Measurements from ENCODE around the gene KRTAP5-3. TPM values are rescaled to one million over a fixed set of nuclear protein-coding genes. Genes with fewer than 3 reads are reported as not detected.

Gene KRTAP5-3
- total and polyA plus RNA-seq, 2 of the 8 experiments (the other 6 are each of a cell fraction or from before 2014, with no cell fraction given) = not detected

GRCh38 chr11:1604711-1605110, 3.6 kb downstream of the KRTAP5-3 start:
- WGBS, 2 experiments (ENCODE audit: extremely low coverage in 1 of 2, insufficient coverage in 1 of 2, insufficient read length in 1 of 2, insufficient replicate concordance in 2 of 2, low coverage in 1 of 2, low lambda C conversion rate in 2 of 2, missing lambda C conversion rate in 1 of 2) = 97% methylated on average over 7 of the region's 7 CpGs; no CpG with 5 or more reads in 1 of the 2 experiments
- Histone ChIP-seq H3K36me3 (ENCODE audit: control insufficient read depth in 2 of 4, insufficient read depth in 4 of 4, low read length in 3 of 4) (no peaks in the 10 kb centered on the region), H2BK20ac (ENCODE audit: low read length) (no peak overlapping the region), H2BK15ac (ENCODE audit: low read length) (no peak overlapping the region), H3K27ac (ENCODE audit: low read depth, low read length) (no peak overlapping the region), H4K5ac (ENCODE audit: insufficient read length, low read depth, low read length) (no peak overlapping the region), H2BK12ac (ENCODE audit: low read depth, low read length) (no peak overlapping the region), H3K9me3 (ENCODE audit: insufficient read depth in 2 of 2, low read depth in 1 of 2, low read length in 1 of 2) (peaks cover 0 to 4% of the 10 kb centered on the region in 2 experiments; a peak in 1 of 4 replicates), H3K23me2 (ENCODE audit: low read depth, low read length) (peaks cover 2% of the 10 kb centered on the region; the same call in 1 of the 2 replicates), H4K20me1 (replicated peaks in 1 of 2; ENCODE audit: control insufficient read depth in 1 of 2, insufficient read depth in 2 of 2, low read length in 2 of 2) (peaks cover 0 to 2% of the 10 kb centered on the region in 2 experiments), H2BK120ac (replicated peaks; ENCODE audit: low read depth, low read length) (no peak overlapping the region), H3K79me2 (ENCODE audit: control insufficient read depth in 1 of 2, insufficient read depth in 2 of 2, low read length in 2 of 2) (no peaks in the 10 kb centered on the region), H3K79me1 (ENCODE audit: low read depth, low read length) (no peaks in the 10 kb centered on the region), H3K18ac (ENCODE audit: extremely low read depth, low read length) (no peak overlapping the region), H3K9ac (replicated peaks in 1 of 4; ENCODE audit: extremely low read depth in 1 of 4, low read depth in 3 of 4, low read length in 3 of 4) (no peak overlapping the region), H2BK5ac (ENCODE audit: low read depth, low read length) (no peak overlapping the region), H3K4ac (replicated peaks; ENCODE audit: insufficient read length, low read depth, low read length) (no peak overlapping the region), H3K56ac (replicated peaks; ENCODE audit: insufficient read length, low read depth, low read length) (no peak overlapping the region), H3K4me1 (replicated peaks in 1 of 4; ENCODE audit: control insufficient read depth in 3 of 4, insufficient read depth in 4 of 4, low read length in 3 of 4) (no peaks in the 10 kb centered on the region), H4K8ac (ENCODE audit: extremely low read depth, insufficient read depth, low read length) (no peak overlapping the region), H3K14ac (ENCODE audit: insufficient read length) (no peak overlapping the region), H2AFZ (ENCODE audit: low read length) (no peak overlapping the region), H3K27me3 (replicated peaks in 1 of 4; ENCODE audit: control insufficient read depth in 3 of 4, extremely low read depth in 1 of 4, insufficient read depth in 3 of 4, low read length in 3 of 4) (no peaks in the 10 kb centered on the region), H3K23ac (ENCODE audit: insufficient read length) (no peak overlapping the region), H2AK5ac (ENCODE audit: low read depth, low read length) (no peak overlapping the region), H3K4me2 (ENCODE audit: insufficient read depth in 1 of 2, low read depth in 2 of 2, low read length in 2 of 2) (no peak overlapping the region), H3K4me3 (ENCODE audit: extremely low read depth in 1 of 4, insufficient read depth in 2 of 4, low read depth in 3 of 4, low read length in 4 of 4) (no peak overlapping the region), H4K91ac (replicated peaks; ENCODE audit: insufficient read length, low read length) (no peak overlapping the region)
- FAIRE-seq (no peak), DNase-seq (ENCODE audit: low read depth in 1 of 2, low spot score in 2 of 2) (no peak)
- POLR2A ChIA-PET (ENCODE audit: partially characterized antibody) = no interaction called here
- TF ChIP-seq, protein P1, sequence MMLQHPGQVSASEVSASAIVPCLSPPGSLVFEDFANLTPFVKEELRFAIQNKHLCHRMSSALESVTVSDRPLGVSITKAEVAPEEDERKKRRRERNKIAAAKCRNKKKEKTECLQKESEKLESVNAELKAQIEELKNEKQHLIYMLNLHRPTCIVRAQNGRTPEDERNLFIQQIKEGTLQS (IDR thresholded peaks at IDR 0.05; ENCODE audit: insufficient read depth, low read depth, low read length) = no peak
- TF ChIP-seq KDM5A (IDR thresholded peaks at IDR 0.05; ENCODE audit: low read length) = no peak
- TF ChIP-seq CTBP2 (IDR thresholded peaks at IDR 0.05; ENCODE audit: borderline replicate concordance, insufficient read depth, insufficient read length, low read length) = no peak
- CTCF ChIA-PET (ENCODE audit: partially characterized antibody) = interaction anchor here (1.4 to 1.7 kb wide), 3 partner anchors 9 to 24 kb away, joined by 3 to 7 read pairs (median 6); partner anchors contain the start of gene KRTAP5-5

All from H1 (cell line).